T-cell (primary cell): Measurements from ENCODE around the gene LAT. TPM values are rescaled to one million over a fixed set of nuclear protein-coding genes. Genes with fewer than 3 reads are reported as not detected.
A peak's percentile ranks its signal among the peaks of the same experiment; 100 is the strongest.

Source experiments
- ATAC-seq, 4 experiments: fragments of 200-7000 bp in 3 of 4; fragments of 150-1000 bp in 1 of 4; cut with Tn5 transposase; replicated peaks in 1 of 4; 1 replicate in 3 of 4; 2 replicates in 1 of 4; pipeline ENCODE4 v1.10.0; 2021; ENCODE audit warnings: moderate library complexity in 3 of 4, mild to moderate bottlenecking in 2 of 4, moderate number of reproducible peaks in 1 of 4
- CTCF ChIA-PET, 2 donors: fragments of 300-600 bp; sonication (Branson Sonifier 250); formaldehyde crosslinking; loops; one replicate each; lab custom pipeline; 2022; ENCODE audit warnings: antibody characterized with exemption in 2 of 2; lab: Charles Lee
- POLR2A ChIA-PET, 2 donors: fragments of 300-600 bp; sonication (Branson Sonifier 250); formaldehyde crosslinking; loops; one replicate each; lab custom pipeline; 2022; ENCODE audit warnings: antibody characterized with exemption in 2 of 2; lab: Charles Lee
- DNase-seq, 35 experiments: peaks; one replicate each; pipeline versions ENCODE4 v3.0.0 to v3.0.0-alpha.2; 2013 to 2023
- H3K27ac ChIP-seq: one replicate; pipeline ENCODE4 v1.5.1; 2013; ENCODE audit warnings: low read length
- H3K27me3 ChIP-seq, 2 experiments: replicated peaks in 1 of 2; 1 replicate in 1 of 2; 2 replicates in 1 of 2; pipeline versions ENCODE4 v1.6.1 to v1.7.0; 2013; ENCODE audit warnings: low read length in 1 of 2, mixed read lengths in 1 of 2; ENCODE audit not compliant: control insufficient read depth in 2 of 2, insufficient read depth in 2 of 2; ENCODE audit errors: extremely low read depth in 1 of 2
- H3K36me3 ChIP-seq, 2 donors: 1 replicate in 1 of 2; 2 replicates in 1 of 2; pipeline versions ENCODE4 v1.6.1 to v1.7.0; 2013; ENCODE audit warnings: low read length in 1 of 2; ENCODE audit not compliant: control insufficient read depth in 2 of 2, insufficient read depth in 1 of 2; ENCODE audit errors: extremely low read depth in 1 of 2
- H3K4me1 ChIP-seq, 2 experiments: 1 replicate in 1 of 2; 2 replicates in 1 of 2; pipeline versions ENCODE4 v1.6.1 to v1.7.0; 2013; ENCODE audit warnings: low read length in 2 of 2, mixed read lengths in 1 of 2; ENCODE audit not compliant: insufficient read depth in 2 of 2, control insufficient read depth in 1 of 2; ENCODE audit errors: extremely low read depth in 1 of 2
- H3K4me3 ChIP-seq, 2 donors: 1 replicate in 1 of 2; 2 replicates in 1 of 2; pipeline versions ENCODE4 v1.5.1 to v1.7.0; 2013; ENCODE audit warnings: mild to moderate bottlenecking in 2 of 2, low read length in 1 of 2, moderate library complexity in 1 of 2; ENCODE audit not compliant: control insufficient read depth in 1 of 2; ENCODE audit errors: extremely low read depth in 1 of 2
- H3K9me3 ChIP-seq: 2 replicates; pipeline ENCODE4 v1.7.0; 2013
- H3K27ac Mint-ChIP-seq, 2 donors: one replicate each; pipeline ENCODE4 v1.8.0; 2020 to 2021; ENCODE audit warnings: mild to moderate bottlenecking in 2 of 2, mixed read lengths in 2 of 2
- H3K27me3 Mint-ChIP-seq, 2 donors: one replicate each; pipeline ENCODE4 v1.8.0; 2021 to 2022; ENCODE audit warnings: mixed read lengths in 2 of 2
- H3K36me3 Mint-ChIP-seq: one replicate; pipeline ENCODE4 v1.8.0; 2021; ENCODE audit warnings: mixed read lengths
- H3K4me1 Mint-ChIP-seq, 3 donors: one replicate each; pipeline ENCODE4 v1.8.0; 2020 to 2022; ENCODE audit warnings: mixed read lengths in 3 of 3, mild to moderate bottlenecking in 1 of 3
- H3K4me3 Mint-ChIP-seq, 3 donors: one replicate each; pipeline ENCODE4 v1.8.0; 2020 to 2022; ENCODE audit warnings: mild to moderate bottlenecking in 3 of 3, mixed read lengths in 3 of 3, moderate library complexity in 3 of 3
- H3K9me3 Mint-ChIP-seq, 3 donors: one replicate each; pipeline ENCODE4 v1.8.0; 2020 to 2022; ENCODE audit warnings: mixed read lengths in 3 of 3
- WGBS: methylation state at CpG from one replicate; pipeline ENCODE4 v1.1.5; 2013; ENCODE audit warnings: missing lambda C conversion rate; ENCODE audit not compliant: insufficient coverage; 5-methylcytosine and 5-hydroxymethylcytosine counted together
- total RNA-seq, 35 experiments: library from RNA in 6 of 35; stranded (reverse) in 6 of 35; fragments of 120-200 nt in 1 of 35; gene quantifications; one replicate each; pipeline versions ENCODE4 v1.2.1 to v1.2.4 and lab custom pipeline; 2013 to 2026

The LAT gene
- total RNA-seq, 5 donors from 2014 or later (not counting 1 experiment from before 2014, with no cell fraction given) = 237 to 440 (median 378) TPM

DNA sequence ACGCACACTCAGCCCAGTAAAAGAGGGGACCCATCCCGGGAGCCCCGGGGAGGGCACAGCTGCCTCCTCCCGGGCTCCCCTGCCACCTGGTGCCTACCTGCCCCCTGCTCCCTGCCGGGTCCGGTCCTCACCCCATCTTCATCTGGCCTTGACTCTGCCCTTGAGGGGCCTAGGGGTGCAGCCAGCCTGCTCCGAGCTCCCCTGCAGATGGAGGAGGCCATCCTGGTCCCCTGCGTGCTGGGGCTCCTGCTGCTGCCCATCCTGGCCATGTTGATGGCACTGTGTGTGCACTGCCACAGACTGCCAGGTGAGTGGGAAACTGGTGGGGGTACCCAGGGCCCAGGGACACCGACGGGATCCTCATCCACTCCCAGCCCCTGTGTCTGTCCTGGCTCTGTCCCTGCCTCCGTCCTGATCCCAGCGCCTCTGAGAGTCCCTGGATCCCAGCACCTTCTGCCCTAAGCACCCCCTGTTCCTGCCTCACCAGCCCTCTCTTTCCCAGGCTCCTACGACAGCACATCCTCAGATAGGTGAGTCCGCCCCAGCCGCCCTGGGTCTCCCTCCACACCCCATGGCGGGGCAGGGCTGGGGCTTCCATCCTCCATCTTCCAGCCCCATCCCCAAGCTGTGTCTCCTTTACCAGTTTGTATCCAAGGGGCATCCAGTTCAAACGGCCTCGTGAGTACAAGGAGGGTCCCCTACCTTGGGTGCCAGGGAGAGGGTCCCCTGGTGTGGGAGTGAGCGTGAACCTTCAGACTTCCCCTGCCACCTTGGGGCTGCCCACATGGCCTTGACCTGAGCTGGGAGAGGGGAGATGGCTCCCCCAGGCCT lies 574 bp downstream of the LAT start:
- H3K36me3 ChIP-seq = peaks cover 18 to 65% of the 10 kb centered on the region in 2 donors
- H3K9me3 Mint-ChIP-seq = peaks cover 0 to 6% (median 5%) of the 10 kb centered on the region in 3 donors
- peak overlapping the region; percentile 95 to 99 (median 99) for H3K4me3 Mint-ChIP-seq
- peaks cover 31 to 78% of the 10 kb centered on the region in 2 experiments for H3K4me1 ChIP-seq
- ChIA-PET POLR2A (interaction anchor here (0.6 to 0.9 kb wide), 2 partner anchors 12 to 22 kb away, joined by 3 read pairs; no protein-coding TSS in a partner anchor), CTCF (interaction anchor here in 1 of 2 donors (0.9 to 1.2 kb wide), 2 partner anchors 9 to 35 kb away, joined by 3 read pairs; partner anchors contain the start of gene NFATC2IP)
- peaks cover 53 to 69% (median 61%) of the 10 kb centered on the region in 3 donors for H3K4me1 Mint-ChIP-seq
- peaks cover 55% of the 10 kb centered on the region for H3K36me3 Mint-ChIP-seq
- H3K4me3 ChIP-seq = peak overlapping the region; percentile 92 to 99
- H3K27me3 Mint-ChIP-seq = no peaks in the 10 kb centered on the region
- no peaks in the 10 kb centered on the region for H3K27me3 ChIP-seq
- no peaks in the 10 kb centered on the region for H3K9me3 ChIP-seq
- peak overlapping the region; percentile 94 to 98 for H3K27ac Mint-ChIP-seq
- ATAC-seq (peak; percentile 40 to 45 (median 42)), DNase-seq (peak in 7 of 35 experiments; percentile 7 to 43 (median 29))
- peak overlapping the region; percentile 65 for H3K27ac ChIP-seq
- WGBS = 2% methylated on average over 12 of the region's 19 CpGs

DNA sequence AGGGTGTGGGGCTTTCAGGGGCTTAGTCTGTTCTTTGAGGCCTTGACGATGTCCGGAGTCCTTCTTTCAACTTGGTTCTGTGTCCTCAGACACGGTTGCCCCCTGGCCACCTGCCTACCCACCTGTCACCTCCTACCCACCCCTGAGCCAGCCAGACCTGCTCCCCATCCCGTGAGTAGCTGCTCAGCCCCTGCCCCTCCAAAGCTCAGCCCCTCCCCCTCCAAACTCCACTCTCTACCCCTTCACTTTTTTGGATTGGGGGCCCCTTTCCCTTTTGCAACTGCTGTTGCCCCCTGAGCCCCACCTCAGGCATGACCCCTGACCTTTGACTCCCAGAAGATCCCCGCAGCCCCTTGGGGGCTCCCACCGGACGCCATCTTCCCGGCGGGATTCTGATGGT lies 1.2 kb downstream of the LAT start:
- ChIA-PET POLR2A (no interaction called here), CTCF (no interaction called here)
- H3K9me3 Mint-ChIP-seq = peaks cover 0 to 6% (median 5%) of the 10 kb centered on the region in 3 donors
- H3K36me3 Mint-ChIP-seq = peaks cover 60% of the 10 kb centered on the region
- ATAC-seq (no peak), DNase-seq (peak in 1 of 35 experiments; percentile 38)
- 10% methylated on average over 2 of the region's 9 CpGs for WGBS
- H3K27me3 Mint-ChIP-seq = no peaks in the 10 kb centered on the region
- Histone ChIP-seq H3K9me3 (no peaks in the 10 kb centered on the region), H3K36me3 (peaks cover 18 to 67% of the 10 kb centered on the region in 2 donors), H3K4me1 (peaks cover 31 to 83% of the 10 kb centered on the region in 2 experiments), H3K27ac (peak overlapping the region; percentile 65), H3K4me3 (peak overlapping the region; percentile 92 to 99), H3K27me3 (no peaks in the 10 kb centered on the region)
- H3K4me3 Mint-ChIP-seq = peak overlapping the region; percentile 95 to 99 (median 99)
- peaks cover 57 to 74% (median 67%) of the 10 kb centered on the region in 3 donors for H3K4me1 Mint-ChIP-seq
- H3K27ac Mint-ChIP-seq = peak overlapping the region; percentile 94 to 98

DNA sequence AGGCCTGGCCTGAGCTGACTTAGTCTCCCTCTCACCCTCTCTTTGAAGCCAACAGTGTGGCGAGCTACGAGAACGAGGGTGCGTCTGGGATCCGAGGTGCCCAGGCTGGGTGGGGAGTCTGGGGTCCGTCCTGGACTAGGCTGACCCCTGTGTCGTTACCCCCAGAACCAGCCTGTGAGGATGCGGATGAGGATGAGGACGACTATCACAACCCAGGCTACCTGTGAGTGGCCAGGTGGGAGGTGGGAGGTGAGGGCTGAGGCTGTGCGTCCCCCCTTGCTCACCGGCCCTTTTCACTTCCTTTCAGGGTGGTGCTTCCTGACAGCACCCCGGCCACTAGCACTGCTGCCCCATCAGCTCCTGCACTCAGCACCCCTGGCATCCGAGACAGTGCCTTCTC lies 1.6 kb downstream of the LAT start:
- Mint-ChIP-seq H3K9me3 (peaks cover 0 to 6% (median 5%) of the 10 kb centered on the region in 3 donors), H3K4me3 (peak overlapping the region; percentile 95 to 99 (median 99)), H3K27ac (peak overlapping the region; percentile 94 to 98), H3K4me1 (peaks cover 61 to 77% (median 69%) of the 10 kb centered on the region in 3 donors), H3K36me3 (peaks cover 60% of the 10 kb centered on the region), H3K27me3 (no peaks in the 10 kb centered on the region)
- H3K27me3 ChIP-seq = no peaks in the 10 kb centered on the region
- peak overlapping the region; percentile 92 to 99 for H3K4me3 ChIP-seq
- peak in 2 of 35 experiments; percentile 22 to 35 for DNase-seq
- ChIA-PET POLR2A (no interaction called here), CTCF (interaction anchor here (0.5 to 1.2 kb wide), 4 partner anchors 9 to 972 kb away, joined by 3 to 5 read pairs (median 4); no protein-coding TSS in a partner anchor)
- no peaks in the 10 kb centered on the region for H3K9me3 ChIP-seq
- peak overlapping the region; percentile 65 for H3K27ac ChIP-seq
- H3K4me1 ChIP-seq = peaks cover 31 to 85% of the 10 kb centered on the region in 2 experiments
- 0% methylated on average over 6 of the region's 13 CpGs for WGBS
- no peak for ATAC-seq
- peaks cover 18 to 63% of the 10 kb centered on the region in 2 donors for H3K36me3 ChIP-seq

DNA sequence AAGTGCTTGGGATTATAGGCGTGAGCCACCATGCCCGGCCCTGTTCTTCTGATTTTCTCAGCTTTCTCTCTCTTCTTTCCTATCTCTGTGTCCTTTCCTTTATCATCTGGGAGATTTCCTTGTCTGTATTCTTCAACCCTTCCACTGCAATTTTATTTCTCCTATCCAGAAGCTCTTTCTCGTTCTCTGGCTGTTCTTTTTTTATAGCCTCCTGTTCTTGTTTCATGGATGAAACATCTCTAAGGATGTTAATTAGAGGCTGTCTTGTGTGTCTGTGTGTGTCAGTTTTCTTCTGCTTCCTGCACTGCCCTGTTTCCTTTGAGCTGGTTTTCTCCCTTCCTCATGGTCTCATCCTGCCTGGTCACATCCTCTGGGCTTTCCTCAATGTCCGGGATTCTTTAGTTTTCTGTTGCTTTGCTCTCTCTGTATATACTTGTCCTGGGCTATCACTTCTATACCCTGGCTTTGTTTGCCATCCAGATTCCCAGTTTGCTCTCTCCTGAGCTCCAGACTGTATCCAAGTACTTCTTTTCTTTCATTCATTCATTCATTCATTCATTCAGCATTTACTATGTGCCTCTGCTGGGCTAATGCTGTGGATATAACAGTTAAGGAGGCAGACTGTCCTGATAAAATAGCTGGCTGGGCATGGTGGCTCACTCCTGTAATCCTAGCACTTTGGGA lies 2.5 kb downstream of the LAT start:
- H3K9me3 ChIP-seq = no peaks in the 10 kb centered on the region
- peaks cover 52% of the 10 kb centered on the region for H3K36me3 Mint-ChIP-seq
- peaks cover 14 to 58% of the 10 kb centered on the region in 2 donors for H3K36me3 ChIP-seq

DNA sequence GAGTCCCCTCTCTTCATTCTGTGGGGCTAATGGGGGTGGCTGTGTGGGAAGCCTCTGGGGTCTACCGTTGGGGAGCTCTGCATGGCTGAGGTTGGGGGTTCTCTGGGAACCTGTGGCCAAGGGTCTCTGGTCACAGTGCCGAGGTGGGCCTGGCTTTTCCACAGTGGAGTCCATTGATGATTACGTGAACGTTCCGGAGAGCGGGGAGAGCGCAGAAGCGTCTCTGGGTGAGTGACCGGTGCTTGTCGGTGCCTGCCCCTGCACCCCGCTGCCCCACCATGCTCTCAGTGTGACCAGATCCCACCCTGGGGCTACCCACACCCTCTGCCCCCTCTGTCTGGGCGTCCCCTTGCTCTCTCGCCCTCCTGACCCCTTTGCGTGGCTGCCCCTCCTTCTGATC lies 4.5 kb downstream of the LAT start:
- Histone ChIP-seq H3K4me1 (peaks cover 22 to 67% of the 10 kb centered on the region in 2 experiments), H3K9me3 (no peaks in the 10 kb centered on the region), H3K4me3 (peak overlapping the region; percentile 14 to 35), H3K27ac (peak overlapping the region; percentile 72), H3K27me3 (no peaks in the 10 kb centered on the region), H3K36me3 (peaks cover 8 to 49% of the 10 kb centered on the region in 2 donors)
- POLR2A ChIA-PET = no interaction called here
- Mint-ChIP-seq H3K27me3 (no peaks in the 10 kb centered on the region), H3K9me3 (peaks cover 0 to 6% (median 5%) of the 10 kb centered on the region in 3 donors), H3K4me3 (peak overlapping the region; percentile 60 to 99 (median 95)), H3K4me1 (peaks cover 52 to 66% (median 59%) of the 10 kb centered on the region in 3 donors), H3K27ac (peak overlapping the region; percentile 94 to 98), H3K36me3 (peaks cover 36% of the 10 kb centered on the region)
- WGBS = 71% methylated on average over 9 of the region's 14 CpGs
- CTCF ChIA-PET = no interaction called here
- no peak for DNase-seq
- ATAC-seq = no peak

More for the DNA sequence above, 2.5 kb downstream of the LAT start:
- Mint-ChIP-seq H3K27me3 (no peaks in the 10 kb centered on the region), H3K4me1 (peaks cover 62 to 78% (median 67%) of the 10 kb centered on the region in 3 donors), H3K27ac (peak overlapping the region; percentile 94 to 98), H3K4me3 (peak overlapping the region; percentile 95 to 99 (median 99)), H3K9me3 (peaks cover 0 to 6% (median 5%) of the 10 kb centered on the region in 3 donors)
- ChIA-PET CTCF (interaction anchor here (0.6 to 1.2 kb wide), 5 partner anchors 9 to 971 kb away, joined by 3 to 4 read pairs (median 3); no protein-coding TSS in a partner anchor), POLR2A (interaction anchor here (0.7 to 1.0 kb wide), 4 partner anchors 19 to 163 kb away, joined by 4 read pairs; no protein-coding TSS in a partner anchor)
- WGBS = 23% methylated on average over 1 of the region's 4 CpGs
- ATAC-seq (no peak), DNase-seq (no peak)
- peaks cover 31 to 81% of the 10 kb centered on the region in 2 experiments for H3K4me1 ChIP-seq
- no peaks in the 10 kb centered on the region for H3K27me3 ChIP-seq
- H3K27ac ChIP-seq = peak overlapping the region; percentile 65
- H3K4me3 ChIP-seq = peak overlapping the region; percentile 92 to 99
